GM18520 (cell line): ENCODE measurements around the gene UPK3BL2.
A peak's percentile ranks its signal among the peaks of the same experiment; 100 is the strongest.
"Not testable (repeated sequence)": the region's sequence is repeated elsewhere in the genome, so short reads cannot be mapped to it uniquely, and the experiment has no call there.

Experiments
- ATAC-seq: cut with Tn5 transposase; IDR thresholded peaks from one replicate; pipeline ENCODE4 v1.9.1; 2021; ENCODE audit not compliant: unreplicated experiment

Gene UPK3BL2

GRCh38 chr7:102494473-102495149, 48.9 kb downstream of the UPK3BL2 start:
- peak; percentile 57 for ATAC-seq

- not testable (repeated sequence) for ATAC-seq
These were observed 49.5 kb downstream of the UPK3BL2 start for GRCh38 chr7:102494026-102494425.

GRCh38 chr7:102493220-102493935, 50.1 kb downstream of the UPK3BL2 start:
- ATAC-seq = not testable (repeated sequence)

- ATAC-seq = not testable (repeated sequence)
These were observed 52.9 kb downstream of the UPK3BL2 start for GRCh38 chr7:102490529-102491075.
